IMR-90 (cell line): ENCODE results near the gene CFAP70.

ENCODE experiments used
- CHD1 ChIP-seq: IDR thresholded peaks from 2 replicates; pipeline ENCODE4 v1.6.1; 2012; ENCODE audit warnings: low read depth, low read length, improper control_type of control experiment
- ELK1 ChIP-seq: fragments of 150-350 bp; IDR thresholded peaks from 2 replicates; pipeline ENCODE4 v1.6.1; 2016; ENCODE audit warnings: low read depth, mild to moderate bottlenecking, low read length, moderate library complexity, borderline replicate concordance
- FOS ChIP-seq: fragments of 150-350 bp; IDR thresholded peaks from 2 replicates; pipeline ENCODE4 v1.6.1; 2016; ENCODE audit warnings: low read depth, low read length
- POLR2A ChIP-seq: IDR thresholded peaks from 2 replicates; pipeline ENCODE4 v1.6.1; 2012; ENCODE audit warnings: mild to moderate bottlenecking, low read depth, low read length
- RFX5 ChIP-seq: IDR thresholded peaks from 2 replicates; pipeline ENCODE4 v1.8.0; 2012; ENCODE audit warnings: low read depth, mild to moderate bottlenecking, low read length, moderate library complexity
- SMC3 ChIP-seq: fragments of 150-350 bp; IDR thresholded peaks from 2 replicates; pipeline ENCODE4 v1.6.1; 2016; ENCODE audit warnings: low read depth, mild to moderate bottlenecking, antibody characterized with exemption, low read length, moderate library complexity
- TF ChIP-seq, protein P1 (sequence below): conservative IDR thresholded peaks from 2 replicates; pipeline ENCODE4 v1.5.1; 2012; ENCODE audit warnings: mild to moderate bottlenecking, low read depth, low read length, improper control_type of control experiment
- TF ChIP-seq, protein P2 (sequence below): fragments of 150-350 bp; IDR thresholded peaks from 2 replicates; pipeline ENCODE4 v1.6.1; 2017; ENCODE audit warnings: mild to moderate bottlenecking, antibody characterized with exemption, low read length, low read depth

DNA sequence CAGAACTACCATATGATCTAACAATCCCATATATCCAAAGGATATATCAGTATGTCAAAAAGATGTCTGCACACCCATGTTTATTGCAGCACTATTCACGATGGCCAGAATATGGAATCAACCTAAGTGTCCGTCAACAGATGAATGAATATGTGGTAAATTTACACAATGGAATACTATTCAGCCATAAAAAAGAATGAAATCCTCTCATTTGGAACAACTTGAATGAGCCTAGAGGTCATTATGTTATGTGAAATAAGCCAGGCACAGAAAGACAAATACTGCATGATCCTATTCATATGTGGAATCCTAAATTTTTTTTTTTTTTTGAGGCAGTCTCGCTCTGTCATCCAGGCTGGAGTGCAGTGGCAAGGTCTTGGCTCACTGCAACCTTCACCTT lies 6.3 kb upstream of the CFAP70 start:
- TF ChIP-seq, protein P1, sequence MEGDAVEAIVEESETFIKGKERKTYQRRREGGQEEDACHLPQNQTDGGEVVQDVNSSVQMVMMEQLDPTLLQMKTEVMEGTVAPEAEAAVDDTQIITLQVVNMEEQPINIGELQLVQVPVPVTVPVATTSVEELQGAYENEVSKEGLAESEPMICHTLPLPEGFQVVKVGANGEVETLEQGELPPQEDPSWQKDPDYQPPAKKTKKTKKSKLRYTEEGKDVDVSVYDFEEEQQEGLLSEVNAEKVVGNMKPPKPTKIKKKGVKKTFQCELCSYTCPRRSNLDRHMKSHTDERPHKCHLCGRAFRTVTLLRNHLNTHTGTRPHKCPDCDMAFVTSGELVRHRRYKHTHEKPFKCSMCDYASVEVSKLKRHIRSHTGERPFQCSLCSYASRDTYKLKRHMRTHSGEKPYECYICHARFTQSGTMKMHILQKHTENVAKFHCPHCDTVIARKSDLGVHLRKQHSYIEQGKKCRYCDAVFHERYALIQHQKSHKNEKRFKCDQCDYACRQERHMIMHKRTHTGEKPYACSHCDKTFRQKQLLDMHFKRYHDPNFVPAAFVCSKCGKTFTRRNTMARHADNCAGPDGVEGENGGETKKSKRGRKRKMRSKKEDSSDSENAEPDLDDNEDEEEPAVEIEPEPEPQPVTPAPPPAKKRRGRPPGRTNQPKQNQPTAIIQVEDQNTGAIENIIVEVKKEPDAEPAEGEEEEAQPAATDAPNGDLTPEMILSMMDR = no peak
- TF ChIP-seq SMC3 (no peak), POLR2A (no peak), RFX5 (no peak), CHD1 (no peak), FOS (no peak), ELK1 (no peak)
- TF ChIP-seq, protein P2, sequence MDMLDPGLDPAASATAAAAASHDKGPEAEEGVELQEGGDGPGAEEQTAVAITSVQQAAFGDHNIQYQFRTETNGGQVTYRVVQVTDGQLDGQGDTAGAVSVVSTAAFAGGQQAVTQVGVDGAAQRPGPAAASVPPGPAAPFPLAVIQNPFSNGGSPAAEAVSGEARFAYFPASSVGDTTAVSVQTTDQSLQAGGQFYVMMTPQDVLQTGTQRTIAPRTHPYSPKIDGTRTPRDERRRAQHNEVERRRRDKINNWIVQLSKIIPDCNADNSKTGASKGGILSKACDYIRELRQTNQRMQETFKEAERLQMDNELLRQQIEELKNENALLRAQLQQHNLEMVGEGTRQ = no peak
